Transverse colon (tissue), 4 donors: ENCODE data around the gene ADAMTS3. TPM values are rescaled to one million over a fixed set of nuclear protein-coding genes. Genes with fewer than 3 reads are reported as not detected.

Experiments
- DNase-seq: peaks from one replicate; pipeline ENCODE4 v3.0.0-alpha.2; 2019
- H3K27ac ChIP-seq, 4 donors: fragments of 200-600 bp; sonication (generic); 2 replicates each; pipeline ENCODE4 v1.5.1; 2016 to 2018; ENCODE audit warnings: inconsistent platforms in 4 of 4
- H3K27me3 ChIP-seq: fragments of 200-600 bp; sonication (generic); 2 replicates; pipeline ENCODE4 v1.5.1; 2017; ENCODE audit warnings: inconsistent platforms
- H3K36me3 ChIP-seq, 4 donors: fragments of 200-600 bp; sonication (generic); 2 replicates each; pipeline ENCODE4 v1.5.1; 2017 to 2019; ENCODE audit warnings: inconsistent platforms in 4 of 4
- H3K4me1 ChIP-seq, 4 donors: fragments of 200-600 bp; sonication (generic); 2 replicates each; pipeline ENCODE4 v1.5.1; 2017 to 2020; ENCODE audit warnings: inconsistent platforms in 4 of 4
- H3K4me3 ChIP-seq, 4 donors: fragments of 200-600 bp; sonication (generic); 1 replicate in 1 of 4; 2 replicates in 3 of 4; pipeline versions ENCODE4 v1.5.1 to v1.6.1; 2017 to 2019; ENCODE audit warnings: inconsistent platforms in 4 of 4
- H3K9me3 ChIP-seq, 2 donors: fragments of 200-600 bp; sonication (generic); 2 replicates each; pipeline ENCODE4 v1.5.1; 2017 to 2019; ENCODE audit warnings: inconsistent platforms in 2 of 2
- EP300 ChIP-seq: sonication (generic); formaldehyde crosslinking; IDR thresholded peaks from one replicate; pipeline ENCODE4 v1.6.1; 2017; ENCODE audit warnings: antibody characterized with exemption, low read depth
- POLR2A ChIP-seq: fragments of 450-650 bp; IDR thresholded peaks from one replicate; pipeline ENCODE4 v1.6.1; 2016; ENCODE audit warnings: antibody characterized with exemption, mild to moderate bottlenecking, moderate library complexity
- POLR2AphosphoS5 ChIP-seq, 3 donors: sonication (generic); formaldehyde crosslinking; IDR thresholded peaks; one replicate each; pipeline ENCODE4 v1.6.1; 2016; ENCODE audit warnings: antibody characterized with exemption in 3 of 3
- WGBS, 2 donors: methylation state at CpG; one replicate each; pipeline ENCODE4 v1.1.5; 2018; ENCODE audit warnings: low coverage in 1 of 2; 5-methylcytosine and 5-hydroxymethylcytosine counted together
- in situ Hi-C, 4 donors: fragments of 200-750 bp; cut with MboI; loops; one replicate each; pipeline versions ENCODE4 v1.15.0 to v1.15.1; 2017; ENCODE audit warnings: low sequenced_read_pairs in 3 of 4, low pct_ligation_motif_present in 1 of 4, low pct_unique_long_range_greater_than_20kb in 1 of 4
- intact Hi-C: fragments of 100-400 bp; cut with DNase I; formaldehyde crosslinking; loops from one replicate; pipeline ENCODE4 v1.15.1; 2023; ENCODE audit warnings: low total_unique reads
- total RNA-seq, 4 donors: library from RNA; depleted of rRNA; stranded (reverse); fragments of >200 nt; gene quantifications; one replicate each; pipeline ENCODE4 v1.1.0, GENCODE V29; 2016
- TF ChIP-seq, protein P1 (sequence below), 5 experiments: fragments of 200-600 bp in 3 of 5; fragments of 450-650 bp in 2 of 5; sonication (generic) in 3 of 5; IDR thresholded peaks; 1 replicate in 2 of 5; 2 replicates in 3 of 5; pipeline ENCODE4 v1.5.1; 2016 to 2017; ENCODE audit warnings: antibody characterized with exemption in 5 of 5, inconsistent platforms in 3 of 5, mild to moderate bottlenecking in 2 of 5, moderate library complexity in 1 of 5

The ADAMTS3 gene
- total RNA-seq, 4 donors from 2014 or later = 0.14 to 0.64 TPM; not detected in 2

DNA sequence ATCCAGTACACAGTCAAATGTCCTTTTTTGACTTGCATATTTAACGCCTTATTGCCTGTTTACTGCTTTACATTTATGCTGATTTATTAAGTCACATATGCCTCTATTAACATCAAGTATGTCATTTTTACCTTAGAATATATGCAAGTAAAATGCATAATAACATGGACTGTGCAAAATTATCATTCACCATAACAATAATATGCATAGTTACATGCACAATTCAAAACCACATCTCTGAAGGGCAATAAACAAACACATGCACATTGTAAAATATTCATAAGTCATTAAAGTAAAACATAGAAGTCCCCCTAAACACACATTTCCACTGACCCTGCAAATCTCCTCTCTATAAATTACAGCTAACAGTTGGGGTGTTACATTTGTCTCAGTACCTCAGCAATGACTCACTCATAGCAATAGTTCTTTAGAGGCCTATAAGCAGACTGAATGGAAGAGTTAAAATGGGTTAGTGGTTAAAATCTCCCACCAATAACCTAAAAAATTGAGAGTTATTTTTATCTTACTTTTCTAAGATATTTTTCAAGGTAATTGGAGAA lies 61.1 kb downstream of the ADAMTS3 start:
- intact Hi-C loops = loop anchor here (10.0 kb wide), 1 partner anchor 517 kb away; no protein-coding TSS in a partner anchor

DNA sequence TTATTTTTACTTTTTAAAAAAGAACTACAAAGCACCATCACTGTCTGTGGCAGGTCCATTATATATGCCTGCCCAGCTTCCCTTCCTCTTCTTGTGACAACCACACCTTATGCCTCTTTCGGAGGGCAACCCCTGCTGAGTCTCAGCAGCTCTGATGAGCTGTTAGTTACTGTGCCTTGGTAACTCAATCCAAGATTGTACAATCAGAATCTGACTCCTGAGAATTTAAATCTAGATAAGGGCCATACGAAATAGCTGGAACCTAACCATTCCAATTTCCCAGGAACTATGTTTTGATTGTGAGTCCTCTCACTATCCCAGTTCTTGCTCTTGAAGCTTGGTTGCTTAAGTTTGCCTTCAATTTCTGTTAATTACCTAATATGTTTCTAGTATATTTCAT lies 61.9 kb downstream of the ADAMTS3 start:
- in situ Hi-C loops (loop anchor here in 3 of 4 donors (25.0 kb wide), 1 partner anchor 505 kb away; no protein-coding TSS in a partner anchor), intact Hi-C loops (loop anchor here (10.0 kb wide), 1 partner anchor 518 kb away; no protein-coding TSS in a partner anchor)
- 69 to 88% methylated on average over 1 to 2 of the region's 2 CpGs for WGBS, 2 donors
- Histone ChIP-seq H3K4me3 (no peak overlapping the region), H3K4me1 (no peaks in the 10 kb centered on the region), H3K27ac (no peak overlapping the region), H3K9me3 (no peaks in the 10 kb centered on the region), H3K36me3 (no peaks in the 10 kb centered on the region), H3K27me3 (no peaks in the 10 kb centered on the region)
- TF ChIP-seq POLR2A = no peak
- TF ChIP-seq EP300 = no peak
- TF ChIP-seq POLR2AphosphoS5 (IDR thresholded peaks at IDR 0.05) = no peak
- TF ChIP-seq, protein P1, sequence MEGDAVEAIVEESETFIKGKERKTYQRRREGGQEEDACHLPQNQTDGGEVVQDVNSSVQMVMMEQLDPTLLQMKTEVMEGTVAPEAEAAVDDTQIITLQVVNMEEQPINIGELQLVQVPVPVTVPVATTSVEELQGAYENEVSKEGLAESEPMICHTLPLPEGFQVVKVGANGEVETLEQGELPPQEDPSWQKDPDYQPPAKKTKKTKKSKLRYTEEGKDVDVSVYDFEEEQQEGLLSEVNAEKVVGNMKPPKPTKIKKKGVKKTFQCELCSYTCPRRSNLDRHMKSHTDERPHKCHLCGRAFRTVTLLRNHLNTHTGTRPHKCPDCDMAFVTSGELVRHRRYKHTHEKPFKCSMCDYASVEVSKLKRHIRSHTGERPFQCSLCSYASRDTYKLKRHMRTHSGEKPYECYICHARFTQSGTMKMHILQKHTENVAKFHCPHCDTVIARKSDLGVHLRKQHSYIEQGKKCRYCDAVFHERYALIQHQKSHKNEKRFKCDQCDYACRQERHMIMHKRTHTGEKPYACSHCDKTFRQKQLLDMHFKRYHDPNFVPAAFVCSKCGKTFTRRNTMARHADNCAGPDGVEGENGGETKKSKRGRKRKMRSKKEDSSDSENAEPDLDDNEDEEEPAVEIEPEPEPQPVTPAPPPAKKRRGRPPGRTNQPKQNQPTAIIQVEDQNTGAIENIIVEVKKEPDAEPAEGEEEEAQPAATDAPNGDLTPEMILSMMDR (IDR thresholded peaks at IDR 0.05) = no peak
- DNase-seq = no peak

More for the DNA sequence above, 61.1 kb downstream of the ADAMTS3 start:
- H3K9me3 ChIP-seq = no peaks in the 10 kb centered on the region
- no peak overlapping the region for H3K4me3 ChIP-seq
- no peaks in the 10 kb centered on the region for H3K27me3 ChIP-seq
- H3K27ac ChIP-seq = no peak overlapping the region
- WGBS, 2 donors = 75 to 79% methylated on average over 1 of the region's 1 CpG
- no peak for TF ChIP-seq POLR2AphosphoS5 (IDR thresholded peaks at IDR 0.05)
- no peak for TF ChIP-seq EP300
- TF ChIP-seq, protein P1 (IDR thresholded peaks at IDR 0.05) = no peak
- no peak for TF ChIP-seq POLR2A
- no peaks in the 10 kb centered on the region for H3K4me1 ChIP-seq
- DNase-seq = no peak
- H3K36me3 ChIP-seq = no peaks in the 10 kb centered on the region
- in situ Hi-C loops = loop anchor here in 3 of 4 donors (25.0 kb wide), 1 partner anchor 504 kb away; no protein-coding TSS in a partner anchor

DNA sequence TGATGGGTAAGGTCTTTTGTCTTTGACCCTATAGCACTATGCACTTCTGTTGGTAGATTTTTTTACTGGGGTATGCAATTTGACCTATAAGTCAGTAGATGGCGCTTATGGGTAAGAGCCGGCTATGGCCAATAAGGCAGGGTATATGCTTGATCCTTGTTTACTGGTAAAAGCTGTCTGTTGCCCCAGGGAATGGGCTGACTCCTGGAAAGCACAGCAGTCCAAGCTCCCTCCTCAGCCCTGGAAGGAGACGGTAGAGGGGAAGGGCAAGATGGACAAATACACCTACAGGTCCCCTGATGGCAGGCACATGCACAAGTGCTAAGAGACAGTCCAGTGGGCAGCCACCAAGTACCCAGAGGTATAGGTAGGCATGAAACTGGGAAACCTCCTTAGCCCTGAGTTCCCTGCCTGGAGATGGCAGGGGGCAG lies 63.7 kb downstream of the ADAMTS3 start:
- peaks cover 0 to 6% of the 10 kb centered on the region in 2 donors for H3K9me3 ChIP-seq
- H3K27ac ChIP-seq = no peak overlapping the region
- 13% methylated on average over 3 of the region's 3 CpGs; no CpG with 5 or more reads in 1 of the 2 donors for WGBS, 2 donors
- DNase-seq = no peak
- H3K27me3 ChIP-seq = no peaks in the 10 kb centered on the region
- no peaks in the 10 kb centered on the region for H3K4me1 ChIP-seq
- no peaks in the 10 kb centered on the region for H3K36me3 ChIP-seq
- intact Hi-C loops (loop anchor here (10.0 kb wide), 1 partner anchor 519 kb away; no protein-coding TSS in a partner anchor), in situ Hi-C loops (loop anchor here in 3 of 4 donors (25.0 kb wide), 1 partner anchor 507 kb away; no protein-coding TSS in a partner anchor)
- no peak overlapping the region for H3K4me3 ChIP-seq
- no peak for TF ChIP-seq POLR2AphosphoS5 (IDR thresholded peaks at IDR 0.05)
- TF ChIP-seq, protein P1 (IDR thresholded peaks at IDR 0.05) = peak; percentile 33 to 58 (median 55)
- no peak for TF ChIP-seq POLR2A

DNA sequence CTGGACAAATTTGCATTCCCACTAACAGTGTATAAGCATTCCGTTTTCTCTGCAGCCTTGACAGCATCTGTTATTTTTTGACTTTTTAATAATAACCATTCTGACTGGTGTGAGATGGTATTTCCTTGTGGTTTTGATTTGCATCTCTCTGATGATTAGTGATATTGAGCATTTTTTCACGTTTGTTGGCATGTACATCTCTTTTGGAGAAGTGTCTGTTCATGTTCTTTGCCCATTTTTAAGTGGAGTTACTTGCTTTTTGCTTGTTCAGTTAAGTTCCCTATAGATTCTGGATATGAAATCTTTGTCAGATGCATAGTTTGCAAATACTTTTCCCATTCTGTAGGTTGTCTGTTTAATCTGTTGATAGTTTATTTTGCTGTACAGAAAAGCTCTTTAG lies 68.8 kb downstream of the ADAMTS3 start:
- Histone ChIP-seq H3K36me3 (no peaks in the 10 kb centered on the region), H3K27me3 (no peaks in the 10 kb centered on the region), H3K4me1 (no peaks in the 10 kb centered on the region), H3K27ac (no peak overlapping the region), H3K9me3 (peaks cover 0 to 6% of the 10 kb centered on the region in 2 donors), H3K4me3 (no peak overlapping the region)
- DNase-seq = no peak
- TF ChIP-seq, protein P1 (IDR thresholded peaks at IDR 0.05) = no peak
- TF ChIP-seq POLR2AphosphoS5 (IDR thresholded peaks at IDR 0.05) = no peak
- TF ChIP-seq EP300 = no peak
- TF ChIP-seq POLR2A = no peak
- 75 to 80% methylated on average over 2 of the region's 2 CpGs for WGBS, 2 donors
- in situ Hi-C loops = loop anchor here in 3 of 4 donors (25.0 kb wide), 1 partner anchor 512 kb away; no protein-coding TSS in a partner anchor
- intact Hi-C loops = loop anchor here (10.0 kb wide), 1 partner anchor 525 kb away; no protein-coding TSS in a partner anchor
